CD14-positive monocyte (primary cell): ENCODE results near the gene RAB10. TPM values are rescaled to one million over a fixed set of nuclear protein-coding genes. Genes with fewer than 3 reads are reported as not detected.
A peak's percentile ranks its signal among the peaks of the same experiment; 100 is the strongest.

ENCODE experiments used
- DNase-seq, 3 donors: peaks; one replicate each; pipeline ENCODE4 v3.0.0-alpha.2; 2011 to 2022
- H2AFZ ChIP-seq: 2 replicates; pipeline ENCODE4 v1.6.0; 2012; ENCODE audit warnings: mild to moderate bottlenecking, low read depth, low read length, inconsistent platforms; ENCODE audit not compliant: insufficient read depth, poor library complexity, severe bottlenecking
- H3K27ac ChIP-seq, 2 donors: 1 replicate in 1 of 2; 2 replicates in 1 of 2; pipeline ENCODE4 v1.5.1; 2012 to 2013; ENCODE audit warnings: low read length in 2 of 2, control low read depth in 1 of 2, inconsistent platforms in 1 of 2, low read depth in 1 of 2, mild to moderate bottlenecking in 1 of 2
- H3K27me3 ChIP-seq, 2 donors: one replicate each; pipeline versions ENCODE4 v1.6.0 to v1.6.1; 2011 to 2013; ENCODE audit warnings: low read length in 2 of 2; ENCODE audit not compliant: control insufficient read depth in 2 of 2, insufficient read depth in 2 of 2
- H3K36me3 ChIP-seq, 2 donors: replicated peaks in 1 of 2; 1 replicate in 1 of 2; 2 replicates in 1 of 2; pipeline versions ENCODE4 v1.5.1 to v1.6.1; 2012 to 2013; ENCODE audit warnings: low read length in 2 of 2, control low read depth in 1 of 2, inconsistent platforms in 1 of 2, mild to moderate bottlenecking in 1 of 2; ENCODE audit not compliant: insufficient read depth in 2 of 2, control insufficient read depth in 1 of 2
- H3K4me1 ChIP-seq, 2 donors: 1 replicate in 1 of 2; 2 replicates in 1 of 2; pipeline versions ENCODE4 v1.5.1 to v1.6.1; 2012 to 2013; ENCODE audit warnings: low read length in 2 of 2, control low read depth in 1 of 2, inconsistent platforms in 1 of 2, mild to moderate bottlenecking in 1 of 2, moderate library complexity in 1 of 2; ENCODE audit not compliant: insufficient read depth in 2 of 2, control insufficient read depth in 1 of 2
- H3K4me2 ChIP-seq: replicated peaks from 2 replicates; pipeline ENCODE3; 2012; ENCODE audit warnings: low read length, moderate library complexity, mild to moderate bottlenecking; ENCODE audit not compliant: poor library complexity, severe bottlenecking; ENCODE audit errors: extremely low read depth
- H3K4me3 ChIP-seq, 3 experiments: fragments of 200-600 bp in 1 of 3; sonication (generic) in 1 of 3; replicated peaks in 1 of 3; 1 replicate in 2 of 3; 2 replicates in 1 of 3; pipeline ENCODE4 v1.5.1; 2011 to 2013; ENCODE audit warnings: low read length in 3 of 3, mild to moderate bottlenecking in 3 of 3, control low read depth in 2 of 3, low read depth in 2 of 3, inconsistent platforms in 1 of 3, moderate library complexity in 1 of 3
- H3K79me2 ChIP-seq: 2 replicates; pipeline ENCODE4 v1.6.0; 2012; ENCODE audit warnings: mild to moderate bottlenecking, control low read depth, inconsistent platforms, low read length, moderate library complexity; ENCODE audit not compliant: insufficient read depth
- H3K9ac ChIP-seq: 2 replicates; pipeline ENCODE4 v1.6.0; 2017; ENCODE audit warnings: low read length, mild to moderate bottlenecking; ENCODE audit not compliant: insufficient read depth, poor library complexity, severe bottlenecking
- H3K9me3 ChIP-seq, 2 donors: replicated peaks in 1 of 2; 1 replicate in 1 of 2; 2 replicates in 1 of 2; pipeline versions ENCODE4 v1.5.1 to v1.6.1; 2012 to 2013; ENCODE audit warnings: low read length in 2 of 2, control low read depth in 1 of 2; ENCODE audit not compliant: control insufficient read depth in 1 of 2, insufficient read depth in 1 of 2
- H4K20me1 ChIP-seq: 2 replicates; pipeline ENCODE4 v1.6.0; 2012; ENCODE audit warnings: mild to moderate bottlenecking, low read length, control low read depth, moderate library complexity; ENCODE audit not compliant: insufficient read depth
- H3K27ac Mint-ChIP-seq, 7 donors: one replicate each; pipeline ENCODE4 v1.8.0; 2020; ENCODE audit warnings: mild to moderate bottlenecking in 7 of 7, mixed read lengths in 7 of 7, moderate library complexity in 6 of 7, inconsistent platforms in 2 of 7
- H3K27me3 Mint-ChIP-seq, 3 donors: one replicate each; pipeline ENCODE4 v1.8.0; 2021 to 2022; ENCODE audit warnings: low read depth in 3 of 3, mild to moderate bottlenecking in 3 of 3, mixed read lengths in 3 of 3, moderate library complexity in 3 of 3, inconsistent platforms in 1 of 3
- H3K36me3 Mint-ChIP-seq, 2 donors: one replicate each; pipeline ENCODE4 v1.8.0; 2020; ENCODE audit warnings: mixed read lengths in 2 of 2, inconsistent platforms in 1 of 2, mild to moderate bottlenecking in 1 of 2
- H3K4me1 Mint-ChIP-seq: one replicate; pipeline ENCODE4 v1.8.0; 2020; ENCODE audit warnings: mild to moderate bottlenecking, mixed read lengths
- H3K4me3 Mint-ChIP-seq, 2 donors: one replicate each; pipeline ENCODE4 v1.8.0; 2020; ENCODE audit warnings: mild to moderate bottlenecking in 2 of 2, mixed read lengths in 2 of 2, moderate library complexity in 1 of 2
- H3K9me3 Mint-ChIP-seq, 7 donors: one replicate each; pipeline ENCODE4 v1.8.0; 2020 to 2022; ENCODE audit warnings: mixed read lengths in 7 of 7, mild to moderate bottlenecking in 6 of 7, moderate library complexity in 6 of 7, inconsistent platforms in 2 of 7
- CTCF ChIP-seq: fragments of 200-600 bp; IDR thresholded peaks from one replicate; pipeline ENCODE4 v1.8.0; 2022; ENCODE audit warnings: antibody characterized with exemption, mild to moderate bottlenecking
- WGBS: methylation state at CpG from one replicate; pipeline ENCODE4 v1.1.5; 2013; ENCODE audit warnings: missing lambda C conversion rate; ENCODE audit not compliant: insufficient coverage; 5-methylcytosine and 5-hydroxymethylcytosine counted together
- intact Hi-C, 2 donors: fragments of 100-400 bp; cut with micrococcal nuclease; formaldehyde crosslinking; loops; one replicate each; pipeline versions ENCODE4 v1.15.0 to v1.15.1; 2023
- polyA plus RNA-seq, 3 donors: library from polyadenylated mRNA; depleted of rRNA in 1 of 3; unstranded in 2 of 3; stranded (reverse) in 1 of 3; fragments of 300-500 nt in 2 of 3; fragments of >200 nt in 1 of 3; fragmentation: Illumina TruSeq in 2 of 3; gene quantifications; 1 replicate in 2 of 3; 2 replicates in 1 of 3; pipeline ENCODE4 v1.2.3, GENCODE V29; 2012 to 2021

RAB10 gene
- polyA plus RNA-seq, 3 donors = 38.6 to 258 (median 202) TPM

GRCh38 chr2:26118682-26119081 lies 84.8 kb downstream of the RAB10 start:
- WGBS = 100% methylated on average over 3 of the region's 4 CpGs
- H3K27ac ChIP-seq = no peak overlapping the region
- no peak overlapping the region for H3K4me2 ChIP-seq
- H3K79me2 ChIP-seq = peaks cover 77% of the 10 kb centered on the region
- intact Hi-C loops = no loop called here
- H4K20me1 ChIP-seq = peaks cover 100% of the 10 kb centered on the region
- Mint-ChIP-seq H3K36me3 (peaks cover 19 to 51% of the 10 kb centered on the region in 2 donors), H3K27me3 (peaks cover 0 to 1% (median 0%) of the 10 kb centered on the region in 3 donors), H3K4me3 (no peak overlapping the region), H3K4me1 (no peaks in the 10 kb centered on the region), H3K27ac (peak overlapping the region in 2 of 7 donors; percentile 15 to 18), H3K9me3 (no peaks in the 10 kb centered on the region)
- TF ChIP-seq CTCF = no peak
- H3K9ac ChIP-seq = no peak overlapping the region
- no peak overlapping the region for H3K4me3 ChIP-seq
- DNase-seq = no peak
- H3K4me1 ChIP-seq = no peaks in the 10 kb centered on the region
- H3K36me3 ChIP-seq = peaks cover 16 to 56% of the 10 kb centered on the region in 2 donors
- no peaks in the 10 kb centered on the region for H3K9me3 ChIP-seq
- H3K27me3 ChIP-seq = no peaks in the 10 kb centered on the region
- H2AFZ ChIP-seq = no peak overlapping the region

GRCh38 chr2:26119521-26119920 lies 85.6 kb downstream of the RAB10 start:
- peaks cover 83% of the 10 kb centered on the region for H3K79me2 ChIP-seq

More at GRCh38 chr2:26119521-26119920, 85.6 kb downstream of the RAB10 start:
- no peak for TF ChIP-seq CTCF
- DNase-seq = no peak
- no peaks in the 10 kb centered on the region for H3K9me3 ChIP-seq
- Mint-ChIP-seq H3K36me3 (peaks cover 14 to 48% of the 10 kb centered on the region in 2 donors), H3K4me3 (no peak overlapping the region), H3K27me3 (peaks cover 0 to 1% (median 0%) of the 10 kb centered on the region in 3 donors), H3K4me1 (peaks cover 1% of the 10 kb centered on the region), H3K9me3 (no peaks in the 10 kb centered on the region), H3K27ac (no peak overlapping the region)
- H3K4me2 ChIP-seq = no peak overlapping the region
- no peaks in the 10 kb centered on the region for H3K4me1 ChIP-seq
- no peak overlapping the region for H2AFZ ChIP-seq
- WGBS = no CpG with 5 or more reads among the region's 1 CpG
- H3K4me3 ChIP-seq = no peak overlapping the region
- H3K9ac ChIP-seq = no peak overlapping the region
- H4K20me1 ChIP-seq = peaks cover 100% of the 10 kb centered on the region
- peaks cover 13 to 49% of the 10 kb centered on the region in 2 donors for H3K36me3 ChIP-seq
- H3K27me3 ChIP-seq = no peaks in the 10 kb centered on the region
- no peak overlapping the region for H3K27ac ChIP-seq
- intact Hi-C loops = no loop called here
